LHCN-M2 (cell line): ENCODE data around the gene LRRC45. TPM values are rescaled to one million over a fixed set of nuclear protein-coding genes. Genes with fewer than 3 reads are reported as not detected.

Experiments
- DNase-seq: peaks from one replicate; pipeline ENCODE4 v3.0.0-alpha.2; 2012; ENCODE audit warnings: low read depth
- total RNA-seq: library from RNA; depleted of rRNA; stranded (reverse); fragments of >200 nt; gene quantifications from 2 replicates; pipeline ENCODE4 v1.2.3, GENCODE V29; 2014

Gene LRRC45
- total RNA-seq, 1 experiment from 2014 or later = 26.1 TPM

- no peak for DNase-seq
Measured at GRCh38 chr17:82018989-82019689, 4.0 kb upstream of the LRRC45 start.

- DNase-seq = peak; percentile 27
Measured at GRCh38 chr17:82019690-82020571, 3.2 kb upstream of the LRRC45 start.

- DNase-seq = no peak
Measured at GRCh38 chr17:82020572-82021106, 2.5 kb upstream of the LRRC45 start.

- peak; percentile 67 for DNase-seq
Measured at GRCh38 chr17:82021107-82021899, 1.8 kb upstream of the LRRC45 start.

- no peak for DNase-seq
Measured at GRCh38 chr17:82021900-82022309, 1.2 kb upstream of the LRRC45 start.

- no peak for DNase-seq
Measured at GRCh38 chr17:82022310-82022980, 660 bp upstream of the LRRC45 start, which contains the start of gene CENPX. CENPX (minus strand) TSS chr17:82022878; CDS start chr17:82022861, 17 bp downstream.

- peak; percentile 49 for DNase-seq
Measured at GRCh38 chr17:82023447-82024241, 539 bp downstream of the LRRC45 start.

GRCh38 chr17:82024859-82025258 lies 1.8 kb downstream of the LRRC45 start:
- DNase-seq = no peak

- no peak for DNase-seq
Measured at GRCh38 chr17:82025401-82026107, 2.4 kb downstream of the LRRC45 start.

GRCh38 chr17:82028246-82028645 lies 5.1 kb downstream of the LRRC45 start:
- DNase-seq = no peak

- DNase-seq = no peak
Measured at GRCh38 chr17:82028966-82029365, 5.9 kb downstream of the LRRC45 start.

GRCh38 chr17:82029391-82029790 lies 6.3 kb downstream of the LRRC45 start:
- DNase-seq = no peak

GRCh38 chr17:82029990-82030469 lies 6.9 kb downstream of the LRRC45 start:
- DNase-seq = no peak

- peak; percentile 51 for DNase-seq
Measured at GRCh38 chr17:82030470-82031302, 7.6 kb downstream of the LRRC45 start.

GRCh38 chr17:82031303-82031884 lies 8.3 kb downstream of the LRRC45 start, which contains the start of gene RAC3:
RAC3 (plus strand) TSS chr17:82031678; CDS start chr17:82031762, 84 bp downstream.
- DNase-seq = no peak

GRCh38 chr17:82031885-82032627 lies 9.0 kb downstream of the LRRC45 start:
- DNase-seq = no peak
